HCT116 (cell line): Measurements from ENCODE around the gene GPD1L. TPM values are rescaled to one million over a fixed set of nuclear protein-coding genes. Genes with fewer than 3 reads are reported as not detected.

Experiments used
- ATAC-seq: fragments of 200-7000 bp; cut with Tn5 transposase; 2 replicates; pipeline ENCODE4 v1.9.1; 2020; ENCODE audit warnings: mild to moderate bottlenecking, moderate library complexity
- BruUV-seq: library from RNA; stranded (reverse); fragments of 400-500 nt; replicated peaks from 2 replicates; lab custom pipeline; 2021; lab: Mats Ljungman, UMichigan
- CTCF ChIA-PET: fragments of 300-600 bp; sonication (Branson Sonifier 250); formaldehyde crosslinking; loops from one replicate; lab custom pipeline; 2021; ENCODE audit warnings: antibody characterized with exemption; lab: Charles Lee
- POLR2A ChIA-PET: fragments of 300-600, 350-600 bp; sonication (Branson Sonifier 250); formaldehyde crosslinking; loops from one replicate; lab custom pipeline; 2021; ENCODE audit warnings: antibody characterized with exemption; lab: Charles Lee
- RAD21 ChIA-PET, 2 experiments: fragments of 300-600 bp; sonication (Branson Sonifier 250); formaldehyde crosslinking; loops; one replicate each; lab custom pipeline; 2023; ENCODE audit warnings: low total read pairs in 2 of 2; ENCODE audit not compliant: uncharacterized antibody in 2 of 2, unreplicated experiment in 2 of 2, low non-redundant PET in 1 of 2; lab: Charles Lee
- DNase-seq: peaks from one replicate; pipeline ENCODE4 v3.0.0-alpha.2; 2010; ENCODE audit warnings: low read depth, low spot score
- H2AFZ ChIP-seq: fragments of 200-600 bp; shearing (Covaris generic), sonication (generic); 2 replicates; pipeline ENCODE4 v1.6.1; 2017; ENCODE audit warnings: low read depth, mixed run types, mixed read lengths, antibody characterized with exemption, low read length; ENCODE audit not compliant: poor library complexity, severe bottlenecking
- H3K27ac ChIP-seq: 2 replicates; pipeline ENCODE4 v1.5.1; 2012; ENCODE audit warnings: low read depth, low read length
- H3K27me3 ChIP-seq: fragments of 200-600 bp; sonication (generic); 2 replicates; pipeline ENCODE4 v1.6.1; 2016; ENCODE audit warnings: mixed run types, low read length, mixed read lengths; ENCODE audit not compliant: insufficient read depth
- H3K36me3 ChIP-seq, 2 experiments: fragments of 200-500 bp in 1 of 2; fragments of 200-600 bp in 1 of 2; sonication (Bioruptor generic) in 1 of 2; sonication (generic) in 1 of 2; 2 replicates each; pipeline versions ENCODE4 v1.5.1 to v1.6.1; 2014 to 2016; ENCODE audit warnings: low read length in 2 of 2, inconsistent platforms in 1 of 2, mixed read lengths in 1 of 2, mixed run types in 1 of 2; ENCODE audit not compliant: insufficient read depth in 2 of 2, control insufficient read depth in 1 of 2
- H3K4me1 ChIP-seq, 2 experiments: fragments of 200-600 bp in 1 of 2; sonication (generic) in 1 of 2; 2 replicates each; pipeline versions ENCODE4 v1.5.1 to v1.6.1; 2012 to 2017; ENCODE audit warnings: low read length in 2 of 2, inconsistent platforms in 1 of 2, mild to moderate bottlenecking in 1 of 2, mixed read lengths in 1 of 2, mixed run types in 1 of 2, moderate library complexity in 1 of 2; ENCODE audit not compliant: insufficient read depth in 2 of 2, control insufficient read depth in 1 of 2
- H3K4me2 ChIP-seq: fragments of 200-600 bp; sonication (generic); 2 replicates; pipeline ENCODE4 v1.6.1; 2017; ENCODE audit warnings: mixed run types, low read length, mixed read lengths
- H3K4me3 ChIP-seq, 2 experiments: fragments of 200-600 bp in 1 of 2; sonication (generic) in 1 of 2; replicated peaks in 1 of 2; 2 replicates each; pipeline ENCODE4 v1.5.1; 2011 to 2016; ENCODE audit warnings: low read length in 2 of 2, control low read depth in 1 of 2, low read depth in 1 of 2, mild to moderate bottlenecking in 1 of 2, mixed read lengths in 1 of 2, mixed run types in 1 of 2
- H3K79me2 ChIP-seq: fragments of 200-600 bp; sonication (generic); 2 replicates; pipeline ENCODE4 v1.6.1; 2017; ENCODE audit warnings: mild to moderate bottlenecking, mixed run types, low read length, moderate library complexity, mixed read lengths; ENCODE audit not compliant: insufficient read depth
- H3K9ac ChIP-seq: fragments of 200-600 bp; sonication (generic); 2 replicates; pipeline ENCODE4 v1.6.1; 2016; ENCODE audit warnings: low read length, mixed read lengths
- H3K9me2 ChIP-seq: fragments of 200-600 bp; sonication (generic), shearing (Covaris generic); 2 replicates; pipeline ENCODE4 v1.6.1; 2017; ENCODE audit warnings: mixed run types, mild to moderate bottlenecking, moderate library complexity; ENCODE audit not compliant: insufficient read depth
- H3K9me3 ChIP-seq, 2 experiments: fragments of 200-500 bp in 1 of 2; fragments of 200-600 bp in 1 of 2; sonication (Bioruptor generic) in 1 of 2; sonication (generic) in 1 of 2; 2 replicates each; pipeline ENCODE4 v1.6.1; 2014 to 2017; ENCODE audit warnings: low read length in 2 of 2, mixed read lengths in 2 of 2, inconsistent platforms in 1 of 2, low read depth in 1 of 2, mild to moderate bottlenecking in 1 of 2, mixed run types in 1 of 2, moderate library complexity in 1 of 2; ENCODE audit not compliant: control insufficient read depth in 1 of 2, insufficient read depth in 1 of 2
- H4K20me1 ChIP-seq: fragments of 200-600 bp; sonication (generic), shearing (Covaris generic); 2 replicates; pipeline ENCODE4 v1.6.1; 2017; ENCODE audit warnings: mixed run types, mild to moderate bottlenecking, moderate library complexity; ENCODE audit not compliant: insufficient read depth
- CEBPB ChIP-seq: IDR thresholded peaks from 2 replicates; pipeline ENCODE4 v1.6.1; 2012; ENCODE audit warnings: low read depth
- EZH2 ChIP-seq: fragments of 200-600 bp; sonication (generic); IDR thresholded peaks from 2 replicates; pipeline ENCODE4 v1.6.1; 2017; ENCODE audit warnings: antibody characterized with exemption, mixed run types
- EZH2phosphoT487 ChIP-seq: fragments of 200-600 bp; IDR thresholded peaks from 2 replicates; pipeline ENCODE4 v1.6.1; 2018; ENCODE audit warnings: antibody characterized with exemption, borderline replicate concordance
- FOSL1 ChIP-seq: IDR thresholded peaks from 2 replicates; pipeline ENCODE4 v1.6.1; 2012; ENCODE audit warnings: low read depth
- RAD21 ChIP-seq: IDR thresholded peaks from 2 replicates; pipeline ENCODE4 v1.6.1; 2012; ENCODE audit warnings: low read depth, mild to moderate bottlenecking
- SRF ChIP-seq: IDR thresholded peaks from 2 replicates; pipeline ENCODE4 v1.6.1; 2012; ENCODE audit warnings: low read depth
- intact Hi-C: fragments of 100-400 bp; cut with micrococcal nuclease; formaldehyde crosslinking; loops from 2 replicates; pipeline ENCODE4 v1.10.0; 2022
- total RNA-seq: library from RNA; stranded (reverse); gene quantifications from one replicate; pipeline ENCODE4 v1.2.1, GENCODE V29; 2021; ENCODE audit not compliant: unreplicated experiment
- TF ChIP-seq, protein P1 (sequence below): IDR thresholded peaks from 2 replicates; pipeline ENCODE4 v1.6.1; 2012
- TF ChIP-seq, protein P2 (sequence below): IDR thresholded peaks from 2 replicates; pipeline ENCODE4 v1.6.1; 2012; ENCODE audit warnings: low read depth

Gene GPD1L
- total RNA-seq, 1 experiment from 2014 or later = 21.9 TPM

DNA sequence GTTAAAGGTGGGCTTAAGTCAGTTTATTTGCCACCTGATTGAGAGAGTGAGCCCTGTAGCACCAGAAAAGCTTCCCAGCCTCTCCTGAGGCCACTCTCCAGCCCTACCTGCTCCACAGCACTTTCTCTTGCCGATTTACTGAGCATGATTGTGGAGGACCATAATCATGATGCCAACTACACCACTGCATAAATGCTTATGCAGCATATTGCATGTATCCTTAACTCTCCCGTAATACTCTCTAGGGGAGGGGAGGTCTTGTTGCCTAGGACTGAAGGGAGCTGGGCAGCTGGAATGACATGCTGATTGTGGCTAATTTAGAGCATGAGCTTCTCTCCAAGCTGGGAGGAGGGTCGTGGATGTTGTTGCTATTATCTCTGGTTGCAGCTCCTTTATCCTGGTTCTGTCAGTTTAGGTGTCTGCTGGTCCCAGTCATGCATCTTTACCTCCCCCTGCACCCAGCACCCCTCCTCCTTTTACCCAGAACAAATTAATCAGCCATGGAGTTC lies 54.3 kb downstream of the GPD1L start:
- no TSS peak for BruUV-seq
- H3K4me1 ChIP-seq = no peaks in the 10 kb centered on the region
- H3K9me2 ChIP-seq = no peaks in the 10 kb centered on the region
- H3K4me3 ChIP-seq = no peak overlapping the region
- intact Hi-C loops = no loop called here
- H3K9me3 ChIP-seq = no peaks in the 10 kb centered on the region
- DNase-seq = no peak
- no peak for ATAC-seq
- H3K36me3 ChIP-seq = no peaks in the 10 kb centered on the region
- no peak overlapping the region for H3K27ac ChIP-seq
- no peaks in the 10 kb centered on the region for H3K27me3 ChIP-seq
- POLR2A ChIA-PET = no interaction called here
- H3K79me2 ChIP-seq = no peaks in the 10 kb centered on the region
- TF ChIP-seq FOSL1 = no peak
- TF ChIP-seq SRF = no peak
- TF ChIP-seq, protein P1, sequence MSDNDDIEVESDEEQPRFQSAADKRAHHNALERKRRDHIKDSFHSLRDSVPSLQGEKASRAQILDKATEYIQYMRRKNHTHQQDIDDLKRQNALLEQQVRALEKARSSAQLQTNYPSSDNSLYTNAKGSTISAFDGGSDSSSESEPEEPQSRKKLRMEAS = no peak
- no peak for TF ChIP-seq RAD21
- TF ChIP-seq, protein P2, sequence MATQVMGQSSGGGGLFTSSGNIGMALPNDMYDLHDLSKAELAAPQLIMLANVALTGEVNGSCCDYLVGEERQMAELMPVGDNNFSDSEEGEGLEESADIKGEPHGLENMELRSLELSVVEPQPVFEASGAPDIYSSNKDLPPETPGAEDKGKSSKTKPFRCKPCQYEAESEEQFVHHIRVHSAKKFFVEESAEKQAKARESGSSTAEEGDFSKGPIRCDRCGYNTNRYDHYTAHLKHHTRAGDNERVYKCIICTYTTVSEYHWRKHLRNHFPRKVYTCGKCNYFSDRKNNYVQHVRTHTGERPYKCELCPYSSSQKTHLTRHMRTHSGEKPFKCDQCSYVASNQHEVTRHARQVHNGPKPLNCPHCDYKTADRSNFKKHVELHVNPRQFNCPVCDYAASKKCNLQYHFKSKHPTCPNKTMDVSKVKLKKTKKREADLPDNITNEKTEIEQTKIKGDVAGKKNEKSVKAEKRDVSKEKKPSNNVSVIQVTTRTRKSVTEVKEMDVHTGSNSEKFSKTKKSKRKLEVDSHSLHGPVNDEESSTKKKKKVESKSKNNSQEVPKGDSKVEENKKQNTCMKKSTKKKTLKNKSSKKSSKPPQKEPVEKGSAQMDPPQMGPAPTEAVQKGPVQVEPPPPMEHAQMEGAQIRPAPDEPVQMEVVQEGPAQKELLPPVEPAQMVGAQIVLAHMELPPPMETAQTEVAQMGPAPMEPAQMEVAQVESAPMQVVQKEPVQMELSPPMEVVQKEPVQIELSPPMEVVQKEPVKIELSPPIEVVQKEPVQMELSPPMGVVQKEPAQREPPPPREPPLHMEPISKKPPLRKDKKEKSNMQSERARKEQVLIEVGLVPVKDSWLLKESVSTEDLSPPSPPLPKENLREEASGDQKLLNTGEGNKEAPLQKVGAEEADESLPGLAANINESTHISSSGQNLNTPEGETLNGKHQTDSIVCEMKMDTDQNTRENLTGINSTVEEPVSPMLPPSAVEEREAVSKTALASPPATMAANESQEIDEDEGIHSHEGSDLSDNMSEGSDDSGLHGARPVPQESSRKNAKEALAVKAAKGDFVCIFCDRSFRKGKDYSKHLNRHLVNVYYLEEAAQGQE = no peak
- no peak for TF ChIP-seq CEBPB
- TF ChIP-seq EZH2 = no peak
- H3K9ac ChIP-seq = no peak overlapping the region
- H3K4me2 ChIP-seq = no peak overlapping the region
- CTCF ChIA-PET = no interaction called here
- no peak overlapping the region for H2AFZ ChIP-seq
- no peaks in the 10 kb centered on the region for H4K20me1 ChIP-seq
- RAD21 ChIA-PET = no interaction called here

- intact Hi-C loops = no loop called here
- ChIA-PET RAD21 (no interaction called here), POLR2A (no interaction called here), CTCF (no interaction called here)
- no TSS peak for BruUV-seq
- H3K79me2 ChIP-seq = no peaks in the 10 kb centered on the region
- no peak overlapping the region for H2AFZ ChIP-seq
- ATAC-seq (no peak), DNase-seq (no peak)
- no peak for TF ChIP-seq EZH2phosphoT487
- no peaks in the 10 kb centered on the region for H3K27me3 ChIP-seq
- no peaks in the 10 kb centered on the region; a peak in 1 of 4 replicates for H3K36me3 ChIP-seq
- H3K4me3 ChIP-seq = no peak overlapping the region
- H3K27ac ChIP-seq = no peak overlapping the region
- H3K9me3 ChIP-seq = no peaks in the 10 kb centered on the region
- H3K4me1 ChIP-seq = no peaks in the 10 kb centered on the region
- no peaks in the 10 kb centered on the region for H4K20me1 ChIP-seq
- H3K9ac ChIP-seq = no peak overlapping the region
- no peak overlapping the region for H3K4me2 ChIP-seq
- no peaks in the 10 kb centered on the region for H3K9me2 ChIP-seq
Measured at GRCh38 chr3:32165442-32165841, 59.0 kb downstream of the GPD1L start.
